ENCODE data around the gene GALNT14.

GRCh38 chr2:31012406-31012805 lies 125.8 kb downstream of the GALNT14 start:
- TF ChIP-seq, protein P1, sequence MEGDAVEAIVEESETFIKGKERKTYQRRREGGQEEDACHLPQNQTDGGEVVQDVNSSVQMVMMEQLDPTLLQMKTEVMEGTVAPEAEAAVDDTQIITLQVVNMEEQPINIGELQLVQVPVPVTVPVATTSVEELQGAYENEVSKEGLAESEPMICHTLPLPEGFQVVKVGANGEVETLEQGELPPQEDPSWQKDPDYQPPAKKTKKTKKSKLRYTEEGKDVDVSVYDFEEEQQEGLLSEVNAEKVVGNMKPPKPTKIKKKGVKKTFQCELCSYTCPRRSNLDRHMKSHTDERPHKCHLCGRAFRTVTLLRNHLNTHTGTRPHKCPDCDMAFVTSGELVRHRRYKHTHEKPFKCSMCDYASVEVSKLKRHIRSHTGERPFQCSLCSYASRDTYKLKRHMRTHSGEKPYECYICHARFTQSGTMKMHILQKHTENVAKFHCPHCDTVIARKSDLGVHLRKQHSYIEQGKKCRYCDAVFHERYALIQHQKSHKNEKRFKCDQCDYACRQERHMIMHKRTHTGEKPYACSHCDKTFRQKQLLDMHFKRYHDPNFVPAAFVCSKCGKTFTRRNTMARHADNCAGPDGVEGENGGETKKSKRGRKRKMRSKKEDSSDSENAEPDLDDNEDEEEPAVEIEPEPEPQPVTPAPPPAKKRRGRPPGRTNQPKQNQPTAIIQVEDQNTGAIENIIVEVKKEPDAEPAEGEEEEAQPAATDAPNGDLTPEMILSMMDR (conservative IDR thresholded peaks at IDR 0.05; ENCODE audit: low read length), result no peak
- TF ChIP-seq EZH2phosphoT487 (IDR thresholded peaks at IDR 0.05; ENCODE audit: borderline replicate concordance), result no peak
